NT2/D1 (cell line): Measurements from ENCODE around the gene TTC21B.
A peak's percentile ranks its signal among the peaks of the same experiment; 100 is the strongest.

Experiments used
- DNase-seq: peaks from one replicate; pipeline ENCODE4 v3.0.0-alpha.2; 2011; ENCODE audit warnings: low read depth, low spot score
- H3K27me3 ChIP-seq: 2 replicates; pipeline ENCODE4 v1.6.0; 2011; ENCODE audit warnings: mild to moderate bottlenecking; ENCODE audit not compliant: insufficient read length, insufficient read depth
- H3K36me3 ChIP-seq: 2 replicates; pipeline ENCODE4 v1.6.1; 2011; ENCODE audit warnings: mild to moderate bottlenecking, low read length, mixed read lengths; ENCODE audit not compliant: insufficient read depth, insufficient read length
- H3K4me1 ChIP-seq: 2 replicates; pipeline ENCODE4 v1.5.1; 2011; ENCODE audit not compliant: insufficient read depth, insufficient read length
- H3K4me3 ChIP-seq: 2 replicates; pipeline ENCODE4 v1.5.1; 2011; ENCODE audit warnings: low read depth; ENCODE audit not compliant: insufficient read length
- H3K9ac ChIP-seq: 2 replicates; pipeline ENCODE4 v1.6.0; 2011; ENCODE audit warnings: low read depth; ENCODE audit not compliant: insufficient read length
- H3K9me3 ChIP-seq: 2 replicates; pipeline ENCODE4 v1.5.1; 2011; ENCODE audit warnings: mild to moderate bottlenecking, low read length; ENCODE audit not compliant: insufficient read depth
- SUZ12 ChIP-seq: IDR thresholded peaks from 2 replicates; pipeline ENCODE4 v1.6.1; 2011; ENCODE audit not compliant: insufficient read length, insufficient read depth; ENCODE audit errors: extremely low read depth
- YY1 ChIP-seq: IDR thresholded peaks from 2 replicates; pipeline ENCODE4 v1.6.1; 2011; ENCODE audit not compliant: insufficient read length, insufficient read depth
- ZNF274 ChIP-seq: IDR thresholded peaks from 2 replicates; pipeline ENCODE4 v1.6.1; 2011; ENCODE audit warnings: mild to moderate bottlenecking, low read depth, low read length

Gene TTC21B

DNA sequence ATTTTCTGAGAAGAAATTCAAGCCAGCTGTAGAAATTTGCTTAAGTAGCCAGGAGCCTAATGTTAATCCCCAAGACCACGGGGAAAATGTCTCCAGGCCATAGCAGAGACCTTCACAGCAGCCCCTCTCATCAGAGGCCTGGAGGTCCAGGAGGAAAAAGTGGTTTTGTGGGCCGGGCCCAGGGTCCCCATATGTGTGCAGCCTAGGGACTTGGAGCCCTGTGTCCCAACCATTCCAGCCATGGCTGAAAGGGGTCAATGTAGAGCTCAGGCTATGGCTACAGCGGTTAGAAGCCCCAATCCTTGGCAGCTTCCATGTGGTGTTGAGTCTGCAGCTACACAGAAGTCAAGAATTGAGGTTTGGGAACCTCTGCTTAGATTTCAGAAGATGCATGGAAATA lies 14.2 kb upstream of the TTC21B start:
- no peaks in the 10 kb centered on the region for H3K9me3 ChIP-seq
- H3K9ac ChIP-seq: no peak overlapping the region
- H3K36me3 ChIP-seq: no peaks in the 10 kb centered on the region
- TF ChIP-seq SUZ12 (no peak), YY1 (no peak), ZNF274 (no peak)
- no peak overlapping the region for H3K4me3 ChIP-seq
- DNase-seq: no peak
- H3K4me1 ChIP-seq: no peaks in the 10 kb centered on the region
- no peaks in the 10 kb centered on the region for H3K27me3 ChIP-seq

DNA sequence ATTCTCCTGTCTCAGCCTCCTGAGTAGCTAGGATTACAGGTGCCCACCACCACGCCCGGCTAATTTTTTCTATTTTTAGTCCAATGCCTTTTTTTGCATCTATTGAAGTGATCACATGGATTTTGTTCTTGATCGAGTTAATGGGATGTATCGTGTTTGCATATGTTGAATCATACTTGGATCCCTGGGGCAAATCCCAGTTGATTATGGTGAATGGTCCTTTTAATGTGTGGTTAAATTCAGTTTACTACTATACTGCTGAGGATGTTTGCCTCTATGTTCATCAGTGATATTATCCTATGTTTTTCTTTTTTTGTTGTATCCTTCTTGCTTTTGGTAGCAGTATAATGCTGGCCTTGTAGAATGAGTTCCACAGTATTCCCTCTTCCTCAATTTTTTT lies 8.2 kb upstream of the TTC21B start:
- no peak for DNase-seq
- no peak overlapping the region for H3K4me3 ChIP-seq
- peaks cover 11% of the 10 kb centered on the region; the same call in 1 of the 2 replicates for H3K9me3 ChIP-seq
- no peak overlapping the region for H3K9ac ChIP-seq
- TF ChIP-seq YY1: no peak
- TF ChIP-seq ZNF274: no peak
- TF ChIP-seq SUZ12: no peak
- no peaks in the 10 kb centered on the region for H3K4me1 ChIP-seq
- no peaks in the 10 kb centered on the region for H3K36me3 ChIP-seq
- H3K27me3 ChIP-seq: no peaks in the 10 kb centered on the region

DNA sequence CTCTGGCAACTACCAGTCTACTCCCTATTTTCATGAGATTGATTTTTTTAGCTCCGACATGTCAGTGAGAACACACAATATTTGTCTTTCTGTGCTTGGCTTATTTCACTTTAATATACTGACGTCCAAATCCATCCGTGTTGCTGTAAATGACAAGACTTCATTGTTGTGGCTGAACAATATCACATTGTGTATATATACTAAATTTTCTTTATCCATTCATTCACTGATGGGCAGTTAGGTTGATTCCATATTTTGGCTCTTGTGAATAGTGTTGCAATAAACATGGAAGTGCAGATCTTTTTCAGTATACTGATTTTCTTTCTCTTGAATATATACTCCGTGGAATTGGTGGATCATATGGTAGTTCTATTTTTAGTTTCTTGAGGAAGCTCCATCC lies 5.8 kb upstream of the TTC21B start:
- H3K27me3 ChIP-seq: no peaks in the 10 kb centered on the region
- no peak for DNase-seq
- no peak overlapping the region for H3K4me3 ChIP-seq
- no peak overlapping the region for H3K9ac ChIP-seq
- H3K36me3 ChIP-seq: no peaks in the 10 kb centered on the region
- H3K4me1 ChIP-seq: no peaks in the 10 kb centered on the region
- H3K9me3 ChIP-seq: peaks cover 15% of the 10 kb centered on the region; the same call in 1 of the 2 replicates
- no peak for TF ChIP-seq SUZ12
- no peak for TF ChIP-seq ZNF274
- TF ChIP-seq YY1: no peak

DNA sequence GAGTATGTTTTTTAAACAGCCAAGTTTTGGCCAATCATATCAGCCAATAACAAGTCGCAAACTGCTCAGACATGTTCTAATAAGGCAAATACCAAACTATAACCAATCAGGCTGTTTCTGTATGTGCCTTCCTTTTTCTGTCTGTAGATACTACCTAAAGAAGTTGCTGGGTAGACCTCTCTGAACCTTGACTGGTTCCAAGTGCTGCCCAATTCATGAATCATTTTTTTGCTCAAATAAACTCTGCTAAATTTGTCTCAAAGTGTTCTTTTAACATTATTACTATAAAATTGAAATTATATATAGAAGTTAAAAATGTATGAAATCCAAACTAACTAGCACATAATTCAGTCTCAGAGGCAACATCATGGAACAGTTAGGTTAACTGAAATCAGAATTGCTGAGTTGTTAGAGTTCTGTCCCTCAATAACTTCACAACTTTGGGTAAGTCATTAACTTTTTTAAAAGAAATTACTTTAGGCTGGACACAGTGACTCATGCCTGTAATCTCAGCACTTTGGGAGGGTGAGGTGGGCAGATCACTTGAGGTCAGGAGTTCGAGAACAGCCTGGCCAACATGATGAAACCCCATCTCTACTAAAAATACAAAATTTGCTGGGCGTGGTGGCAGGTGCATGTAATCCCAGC lies 4.9 kb upstream of the TTC21B start:
- no peaks in the 10 kb centered on the region for H3K36me3 ChIP-seq
- TF ChIP-seq ZNF274: no peak
- no peak for TF ChIP-seq YY1
- TF ChIP-seq SUZ12: no peak
- H3K9ac ChIP-seq: no peak overlapping the region
- no peak for DNase-seq
- no peak overlapping the region for H3K4me3 ChIP-seq
- H3K27me3 ChIP-seq: no peaks in the 10 kb centered on the region
- H3K9me3 ChIP-seq: peaks cover 15% of the 10 kb centered on the region; the same call in 1 of the 2 replicates
- H3K4me1 ChIP-seq: no peaks in the 10 kb centered on the region

DNA sequence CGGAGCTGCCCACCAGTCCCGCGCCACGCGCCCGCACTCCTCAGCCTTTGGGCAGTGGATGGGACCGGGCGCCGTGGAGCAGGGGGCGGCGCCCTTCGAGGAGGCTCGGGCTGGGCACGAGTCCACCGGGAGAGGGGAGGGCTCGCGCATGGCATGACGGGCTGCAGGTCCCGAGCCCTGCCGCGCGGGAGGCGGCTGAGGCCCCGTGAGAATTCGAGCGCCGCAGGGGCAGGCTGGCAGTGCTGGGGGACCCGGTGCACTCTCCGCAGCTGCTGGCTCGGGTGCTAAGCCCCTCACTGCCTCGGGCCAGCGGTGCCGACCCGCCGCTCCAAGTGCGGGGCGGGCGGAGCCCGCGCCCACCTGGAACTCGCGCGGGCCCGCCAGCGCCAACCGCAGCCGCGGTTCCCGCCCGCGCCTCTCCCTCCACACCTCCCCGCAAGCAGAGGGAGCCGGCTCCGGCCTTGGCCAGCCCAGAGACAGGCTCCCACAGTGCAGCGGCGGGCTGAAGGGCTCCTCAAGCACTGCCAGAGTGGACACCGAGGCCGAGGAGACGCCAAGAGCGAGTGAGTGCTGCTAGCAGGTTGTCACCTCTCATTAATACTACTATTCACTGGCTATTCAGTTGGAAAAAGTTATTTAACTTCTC lies 3.6 kb upstream of the TTC21B start:
- Histone ChIP-seq H3K9ac (no peak overlapping the region), H3K36me3 (no peaks in the 10 kb centered on the region), H3K4me1 (no peaks in the 10 kb centered on the region), H3K4me3 (no peak overlapping the region), H3K27me3 (no peaks in the 10 kb centered on the region), H3K9me3 (peaks cover 15% of the 10 kb centered on the region; the same call in 1 of the 2 replicates)
- DNase-seq: no peak
- TF ChIP-seq YY1 (no peak), ZNF274 (no peak), SUZ12 (no peak)

- no peaks in the 10 kb centered on the region for H3K4me1 ChIP-seq
- DNase-seq: no peak
- TF ChIP-seq SUZ12: no peak
- no peak for TF ChIP-seq ZNF274
- no peak for TF ChIP-seq YY1
- H3K4me3 ChIP-seq: peak overlapping the region; percentile 64
- peaks cover 19% of the 10 kb centered on the region for H3K36me3 ChIP-seq
- H3K9ac ChIP-seq: peak overlapping the region; percentile 82
- H3K27me3 ChIP-seq: no peaks in the 10 kb centered on the region
- H3K9me3 ChIP-seq: peaks cover 15% of the 10 kb centered on the region; the same call in 1 of the 2 replicates
Measured at GRCh38 chr2:165953306-165953654, 296 bp downstream of the TTC21B start.

DNA sequence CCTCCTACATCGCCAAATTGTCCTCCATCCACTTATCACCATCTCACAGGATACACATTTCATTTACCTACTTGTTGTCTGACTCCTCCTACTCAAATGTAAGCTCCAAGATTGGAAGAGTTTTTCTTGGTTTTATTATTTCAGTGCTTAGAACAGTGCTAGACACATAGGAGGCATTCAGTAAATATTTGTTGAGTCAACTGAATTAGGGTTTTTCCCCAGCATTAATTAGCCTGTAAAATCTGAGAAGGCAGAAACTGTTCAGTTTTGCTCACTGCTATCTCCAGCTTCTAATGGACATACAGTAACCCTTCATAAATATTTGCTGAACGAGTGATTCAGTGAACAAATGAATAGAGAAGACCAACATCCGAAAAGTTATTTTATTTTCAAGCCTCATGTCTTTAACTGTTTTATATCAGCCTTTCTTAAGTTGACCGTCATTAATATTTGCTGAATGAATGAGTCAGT lies 800 bp downstream of the TTC21B start:
- TF ChIP-seq ZNF274: no peak
- no peak for TF ChIP-seq YY1
- TF ChIP-seq SUZ12: no peak
- Histone ChIP-seq H3K9me3 (peaks cover 13% of the 10 kb centered on the region; the same call in 1 of the 2 replicates), H3K27me3 (no peaks in the 10 kb centered on the region), H3K4me3 (peak overlapping the region; percentile 64), H3K4me1 (no peaks in the 10 kb centered on the region), H3K36me3 (peaks cover 21% of the 10 kb centered on the region), H3K9ac (peak overlapping the region; percentile 82)
- DNase-seq: no peak
